NB4 (cell line): Measurements from ENCODE around the gene POC1A.
A peak's percentile ranks its signal among the peaks of the same experiment; 100 is the strongest.
"Not testable (repeated sequence)": the region's sequence is repeated elsewhere in the genome, so short reads cannot be mapped to it uniquely, and the experiment has no call there.

Source experiments
- DNase-seq: peaks from one replicate; pipeline ENCODE4 v3.0.0; 2010; ENCODE audit warnings: low read depth
- H3K4me3 ChIP-seq: one replicate; pipeline ENCODE4 v1.5.1; 2011; ENCODE audit warnings: mild to moderate bottlenecking, low read depth, low read length, moderate library complexity
- CTCF ChIP-seq: IDR thresholded peaks from one replicate; pipeline ENCODE4 v1.5.1; 2012; ENCODE audit warnings: low read depth, low read length
- MAX ChIP-seq: IDR thresholded peaks from 2 replicates; pipeline ENCODE4 v1.6.1; 2011; ENCODE audit warnings: low read depth, low read length
- MYC ChIP-seq: IDR thresholded peaks from 2 replicates; pipeline ENCODE4 v1.6.1; 2011; ENCODE audit warnings: low read depth, low read length
- POLR2A ChIP-seq: IDR thresholded peaks from 2 replicates; pipeline ENCODE4 v1.6.1; 2011; ENCODE audit warnings: mild to moderate bottlenecking; ENCODE audit not compliant: insufficient read length; ENCODE audit errors: extremely low read depth

POC1A gene

GRCh38 chr3:52167240-52167639 is 13.0 kb upstream of the POC1A start:
- TF ChIP-seq CTCF (no peak), MAX (no peak), MYC (no peak), POLR2A (no peak)
- no peak overlapping the region for H3K4me3 ChIP-seq
- DNase-seq: no peak

GRCh38 chr3:52162250-52162872 is 8.1 kb upstream of the POC1A start:
- H3K4me3 ChIP-seq: no peak overlapping the region
- DNase-seq: no peak
- TF ChIP-seq MAX (no peak), MYC (no peak), CTCF (no peak), POLR2A (no peak)

- TF ChIP-seq MYC (no peak), MAX (no peak), POLR2A (no peak), CTCF (no peak)
- DNase-seq: no peak
- H3K4me3 ChIP-seq: no peak overlapping the region
These were observed 5.3 kb upstream of the POC1A start for GRCh38 chr3:52159503-52159902.

- no peak overlapping the region for H3K4me3 ChIP-seq
- no peak for DNase-seq
- no peak for TF ChIP-seq POLR2A
- no peak for TF ChIP-seq MYC
- no peak for TF ChIP-seq CTCF
- no peak for TF ChIP-seq MAX
These were observed 1.7 kb upstream of the POC1A start for GRCh38 chr3:52155912-52156311.

- TF ChIP-seq MAX (peak; percentile 9; the same call in 1 of the 2 replicates), MYC (no peak), CTCF (peak; percentile 10)
- DNase-seq: peak; percentile 54
- H3K4me3 ChIP-seq: peak overlapping the region; percentile 86
These were observed 680 bp downstream of the POC1A start for GRCh38 chr3:52153389-52154096.

GRCh38 chr3:52151991-52152390 is 2.2 kb downstream of the POC1A start:
- DNase-seq, H3K4me3 ChIP-seq: not testable (repeated sequence)
